ENCODE results near the gene MINAR2.

DNA sequence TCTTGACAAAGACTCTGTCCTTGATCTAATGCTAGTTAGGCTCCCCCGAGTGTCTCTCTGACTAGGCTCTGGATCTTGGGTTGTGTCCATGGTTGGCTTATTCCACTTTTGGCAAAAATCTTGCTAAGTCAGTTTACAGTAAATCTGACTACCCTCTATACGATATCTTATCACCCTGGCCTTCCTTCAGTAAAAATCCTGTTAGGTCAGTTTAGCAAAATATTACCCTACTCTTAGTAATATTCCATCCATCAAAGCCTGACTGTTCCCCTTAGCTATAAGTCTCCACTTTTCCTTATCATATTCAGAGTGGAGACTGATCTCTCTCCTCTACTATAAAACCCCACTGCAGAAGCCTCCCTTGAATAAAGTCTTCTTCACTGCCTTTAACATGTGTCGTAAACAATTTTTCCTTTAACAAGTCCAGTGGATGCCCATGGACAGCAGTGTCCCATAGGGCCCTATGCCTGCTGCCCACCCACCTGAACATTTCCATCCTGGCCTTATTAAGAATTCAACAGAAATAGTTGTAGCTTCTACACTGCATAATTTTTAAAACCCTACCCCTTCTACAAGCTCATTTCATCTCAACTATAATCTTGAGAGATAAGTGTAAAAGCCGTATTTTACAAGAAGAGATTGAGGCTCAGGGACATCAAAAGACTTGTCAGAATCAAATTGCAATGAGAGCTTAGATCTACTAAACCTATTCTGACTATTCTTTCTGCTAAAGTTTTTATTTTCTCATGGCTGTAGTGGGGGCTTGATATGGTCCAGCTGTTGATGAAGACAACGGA lies 22.3 kb downstream of the MINAR2 start:
- TF ChIP-seq EZH2 (IDR thresholded peaks at IDR 0.05; ENCODE audit: insufficient read depth, poor library complexity, severe bottlenecking) (no peak), EZH2phosphoT487 (IDR thresholded peaks at IDR 0.05; ENCODE audit: insufficient read depth, low read depth) (no peak)
